IMR-90 (cell line): ENCODE data around the gene OR51I1. TPM values are rescaled to one million over a fixed set of nuclear protein-coding genes. Genes with fewer than 3 reads are reported as not detected.

Experiments
- ATAC-seq: fragments of 200-7000 bp; cut with Tn5 transposase; 2 replicates; pipeline ENCODE4 v1.9.1; 2020; ENCODE audit warnings: low read depth, mild to moderate bottlenecking, moderate library complexity
- BruUV-seq: library from RNA; stranded (reverse); fragments of 400-500 nt; replicated peaks from 2 replicates; lab custom pipeline; 2021; lab: Mats Ljungman, UMichigan
- CTCF ChIA-PET: fragments of 300-600 bp; formaldehyde crosslinking; extraction: SDS; loops from one replicate; lab custom pipeline; 2021; ENCODE audit warnings: antibody characterized with exemption; lab: Yijun Ruan, JAX
- POLR2A ChIA-PET: fragments of 300-600 bp; sonication (Branson Sonifier 250); formaldehyde crosslinking; loops from one replicate; lab custom pipeline; 2022; ENCODE audit warnings: antibody characterized with exemption; ENCODE audit not compliant: unreplicated experiment; lab: Charles Lee
- DNase-seq: peaks from one replicate; pipeline ENCODE4 v3.0.0; 2013
- H2AFZ ChIP-seq: replicated peaks from 2 replicates; pipeline ENCODE3; 2013; ENCODE audit warnings: low read length, mild to moderate bottlenecking; ENCODE audit not compliant: poor library complexity
- H2AK5ac ChIP-seq: 2 replicates; pipeline ENCODE4 v1.6.1; 2013; ENCODE audit warnings: low read depth, low read length, inconsistent platforms
- H2AK9ac ChIP-seq: replicated peaks from 2 replicates; pipeline ENCODE3; 2013; ENCODE audit warnings: mild to moderate bottlenecking, low read depth, low read length, moderate library complexity; ENCODE audit not compliant: poor library complexity
- H2BK120ac ChIP-seq: 2 replicates; pipeline ENCODE4 v1.6.1; 2013; ENCODE audit warnings: low read depth, low read length, inconsistent platforms
- H2BK15ac ChIP-seq: 3 replicates; pipeline ENCODE4 v1.6.1; 2013; ENCODE audit warnings: low read depth, low read length, inconsistent platforms
- H2BK20ac ChIP-seq: 2 replicates; pipeline ENCODE4 v1.6.1; 2013; ENCODE audit warnings: low read depth, mild to moderate bottlenecking, inconsistent platforms, low read length, moderate library complexity
- H2BK5ac ChIP-seq: 2 replicates; pipeline ENCODE4 v1.6.1; 2013; ENCODE audit warnings: mild to moderate bottlenecking, low read depth, low read length, inconsistent platforms; ENCODE audit not compliant: poor library complexity, severe bottlenecking
- H3K14ac ChIP-seq: replicated peaks from 2 replicates; pipeline ENCODE4 v1.6.1; 2013; ENCODE audit warnings: low read depth, low read length, inconsistent platforms
- H3K18ac ChIP-seq: 2 replicates; pipeline ENCODE4 v1.6.1; 2013; ENCODE audit warnings: low read depth, low read length, control low read depth
- H3K23ac ChIP-seq: 2 replicates; pipeline ENCODE4 v1.6.1; 2013; ENCODE audit warnings: low read depth, low read length, inconsistent platforms
- H3K27ac ChIP-seq: 2 replicates; pipeline ENCODE4 v1.5.1; 2013; ENCODE audit warnings: mild to moderate bottlenecking, control low read depth, low read length; ENCODE audit not compliant: insufficient read depth
- H3K27me3 ChIP-seq: 2 replicates; pipeline ENCODE4 v1.6.1; 2013; ENCODE audit warnings: low read length; ENCODE audit not compliant: control insufficient read depth, insufficient read depth
- H3K36me3 ChIP-seq: 2 replicates; pipeline ENCODE4 v1.6.1; 2013; ENCODE audit warnings: low read length, mixed read lengths; ENCODE audit not compliant: control insufficient read depth, insufficient read depth
- H3K4ac ChIP-seq: 2 replicates; pipeline ENCODE4 v1.6.1; 2013; ENCODE audit warnings: low read depth, low read length, inconsistent platforms
- H3K4me1 ChIP-seq: 2 replicates; pipeline ENCODE4 v1.6.1; 2013; ENCODE audit warnings: low read length, mixed read lengths; ENCODE audit not compliant: control insufficient read depth, insufficient read depth
- H3K4me2 ChIP-seq: 2 replicates; pipeline ENCODE4 v1.6.1; 2013; ENCODE audit warnings: low read depth, mild to moderate bottlenecking, control low read depth, low read length, moderate library complexity
- H3K4me3 ChIP-seq: 2 replicates; pipeline ENCODE4 v1.5.1; 2013; ENCODE audit warnings: low read depth, mild to moderate bottlenecking, control low read depth, low read length, moderate library complexity; ENCODE audit not compliant: insufficient read depth
- H3K56ac ChIP-seq: 2 replicates; pipeline ENCODE4 v1.6.1; 2013; ENCODE audit warnings: low read length, inconsistent platforms; ENCODE audit not compliant: insufficient read depth; ENCODE audit errors: extremely low read depth
- H3K79me1 ChIP-seq, 2 experiments: 2 replicates each; pipeline ENCODE4 v1.6.1; 2013; ENCODE audit warnings: low read length in 2 of 2, inconsistent platforms in 1 of 2, low read depth in 1 of 2
- H3K9ac ChIP-seq: 2 replicates; pipeline ENCODE4 v1.6.1; 2013; ENCODE audit warnings: low read depth, low read length, control low read depth
- H3K9me1 ChIP-seq: 2 replicates; pipeline ENCODE4 v1.6.1; 2013; ENCODE audit warnings: low read length, inconsistent platforms; ENCODE audit not compliant: insufficient read depth
- H3K9me3 ChIP-seq: 2 replicates; pipeline ENCODE4 v1.6.1; 2013; ENCODE audit warnings: low read length; ENCODE audit not compliant: control insufficient read depth, insufficient read depth
- H4K20me1 ChIP-seq: 2 replicates; pipeline ENCODE4 v1.6.1; 2013; ENCODE audit warnings: low read length, inconsistent platforms; ENCODE audit not compliant: insufficient read depth
- H4K5ac ChIP-seq: 2 replicates; pipeline ENCODE4 v1.6.1; 2013; ENCODE audit warnings: mild to moderate bottlenecking, low read depth, low read length, control low read depth
- H4K8ac ChIP-seq, 2 experiments: 2 replicates each; pipeline ENCODE4 v1.6.1; 2013; ENCODE audit warnings: low read depth in 2 of 2, low read length in 2 of 2, control low read depth in 1 of 2, inconsistent platforms in 1 of 2
- H4K91ac ChIP-seq: 2 replicates; pipeline ENCODE4 v1.6.1; 2013; ENCODE audit warnings: low read depth, low read length, inconsistent platforms; ENCODE audit not compliant: insufficient read depth
- CEBPB ChIP-seq: IDR thresholded peaks from 2 replicates; pipeline ENCODE4 v1.6.1; 2012; ENCODE audit warnings: low read depth, low read length, improper control_type of control experiment
- CHD1 ChIP-seq: IDR thresholded peaks from 2 replicates; pipeline ENCODE4 v1.6.1; 2012; ENCODE audit warnings: low read depth, low read length, improper control_type of control experiment
- MAFK ChIP-seq: IDR thresholded peaks from 2 replicates; pipeline ENCODE4 v1.6.1; 2012; ENCODE audit warnings: low read depth, low read length, improper control_type of control experiment
- POLR2A ChIP-seq: IDR thresholded peaks from 2 replicates; pipeline ENCODE4 v1.6.1; 2012; ENCODE audit warnings: mild to moderate bottlenecking, low read depth, low read length
- RFX5 ChIP-seq: IDR thresholded peaks from 2 replicates; pipeline ENCODE4 v1.8.0; 2012; ENCODE audit warnings: low read depth, mild to moderate bottlenecking, low read length, moderate library complexity
- USF2 ChIP-seq: fragments of 150-350 bp; IDR thresholded peaks from 2 replicates; pipeline ENCODE4 v1.6.1; 2017; ENCODE audit warnings: mild to moderate bottlenecking, antibody characterized with exemption, low read length, low read depth
- dilution Hi-C: fragments of 300-500 bp; cut with HindIII; formaldehyde crosslinking; loops from one replicate; pipeline ENCODE4 v1.14.3; 2018; ENCODE audit warnings: low sequenced_read_pairs; ENCODE audit not compliant: unreplicated experiment
- in situ Hi-C: fragments of 300-500 bp; cut with MboI; formaldehyde crosslinking; loops from 3 replicates; pipeline ENCODE4 v1.14.3; 2019; ENCODE audit warnings: low sequenced_read_pairs, inconsistent platforms, mixed read lengths
- intact Hi-C: fragments of 100-400 bp; cut with micrococcal nuclease; formaldehyde crosslinking; loops from 2 replicates; pipeline ENCODE4 v1.10.0; 2022
- polyA plus RNA-seq, 3 experiments: library from polyadenylated mRNA; depleted of rRNA; stranded (reverse); fragments of >200 nt; gene quantifications; 2 replicates each; pipeline ENCODE4 v1.2.3, GENCODE V29; 2012; ENCODE audit warnings: low replicate concordance in 1 of 3
- total RNA-seq: library from RNA; depleted of rRNA; stranded (reverse); fragments of >200 nt; gene quantifications from 2 replicates; pipeline ENCODE4 v1.2.3, GENCODE V29; 2012

OR51I1 gene
- total and polyA plus RNA-seq, 2 of the 4 experiments (the other 2 are of a cell fraction): not detected

- Histone ChIP-seq H3K14ac (no peak overlapping the region), H3K4me3 (no peak overlapping the region), H4K5ac (no peak overlapping the region), H2AFZ (no peak overlapping the region), H2AK5ac (no peak overlapping the region), H3K4ac (no peak overlapping the region), H4K91ac (no peak overlapping the region), H2BK120ac (no peak overlapping the region), H2BK5ac (no peak overlapping the region), H3K9ac (no peak overlapping the region), H3K9me1 (no peaks in the 10 kb centered on the region), H3K27me3 (peaks cover 4% of the 10 kb centered on the region), H4K8ac (no peak overlapping the region), H3K9me3 (no peaks in the 10 kb centered on the region), H4K20me1 (no peaks in the 10 kb centered on the region), H2BK15ac (no peak overlapping the region), H2BK20ac (no peak overlapping the region), H3K27ac (no peak overlapping the region), H3K4me1 (no peaks in the 10 kb centered on the region), H3K79me1 (no peaks in the 10 kb centered on the region), H3K18ac (no peak overlapping the region), H3K4me2 (no peak overlapping the region), H3K23ac (no peak overlapping the region), H3K56ac (no peak overlapping the region), H2AK9ac (no peak overlapping the region), H3K36me3 (no peaks in the 10 kb centered on the region)
- ChIA-PET CTCF (no interaction called here), POLR2A (no interaction called here)
- dilution Hi-C loops: no loop called here
- no peak for DNase-seq
- intact Hi-C loops: loop anchor here (10.0 kb wide), 2 partner anchors 421 to 849 kb away; partner anchors contain the start of gene OR52E5
- no peak for ATAC-seq
- BruUV-seq: no TSS peak
- no peak for TF ChIP-seq CHD1
- TF ChIP-seq CEBPB: no peak
- TF ChIP-seq MAFK: 0 out of 2 replicates have a peak, but pooled peaks have one; percentile 11
- TF ChIP-seq RFX5: no peak
- no peak for TF ChIP-seq USF2
- no peak for TF ChIP-seq POLR2A
- in situ Hi-C loops: no loop called here
Measured at GRCh38 chr11:5473921-5474320, 32.6 kb upstream of the OR51I1 start.
